Keratinocyte (primary cell): ENCODE data around the gene SEPTIN1. TPM values are rescaled to one million over a fixed set of nuclear protein-coding genes. Genes with fewer than 3 reads are reported as not detected.

ENCODE experiments used
- DNase-seq: peaks from one replicate; pipeline ENCODE4 v3.0.0-alpha.2; 2011; ENCODE audit warnings: low read depth, missing footprints, low spot score
- FAIRE-seq: peaks from 2 replicates; lab custom pipeline; 2011; peaks lifted over from hg19 to GRCh38; lab: Jason Lieb, UNC
- H2AFZ ChIP-seq: 2 replicates; pipeline ENCODE4 v1.6.0; 2012; ENCODE audit warnings: low read length, control low read depth, inconsistent platforms; ENCODE audit not compliant: control insufficient read depth
- H3K27ac ChIP-seq: 2 replicates; pipeline ENCODE4 v1.5.1; 2011; ENCODE audit warnings: low read length; ENCODE audit not compliant: control insufficient read depth, insufficient read depth
- H3K27me3 ChIP-seq: 3 replicates; pipeline ENCODE4 v1.6.0; 2011; ENCODE audit warnings: low read length; ENCODE audit not compliant: control insufficient read depth, insufficient read depth; ENCODE audit errors: extremely low read depth
- H3K36me3 ChIP-seq, 2 experiments: 2 replicates in 1 of 2; 3 replicates in 1 of 2; pipeline ENCODE4 v1.5.1; 2011; ENCODE audit warnings: low read length in 2 of 2, mild to moderate bottlenecking in 1 of 2; ENCODE audit not compliant: control insufficient read depth in 2 of 2, insufficient read depth in 2 of 2; ENCODE audit errors: extremely low read depth in 1 of 2
- H3K4me1 ChIP-seq: 3 replicates; pipeline ENCODE4 v1.5.1; 2011; ENCODE audit warnings: low read length; ENCODE audit not compliant: control insufficient read depth, insufficient read depth; ENCODE audit errors: extremely low read depth
- H3K4me2 ChIP-seq: 3 replicates; pipeline ENCODE4 v1.6.0; 2011; ENCODE audit warnings: low read depth, low read length; ENCODE audit not compliant: control insufficient read depth, insufficient read depth; ENCODE audit errors: extremely low read depth
- H3K4me3 ChIP-seq, 3 experiments: fragments of 200-600 bp in 1 of 3; sonication (generic) in 1 of 3; 2 replicates in 2 of 3; 3 replicates in 1 of 3; pipeline ENCODE4 v1.5.1; 2011 to 2016; ENCODE audit warnings: low read length in 3 of 3, mild to moderate bottlenecking in 3 of 3, control low read depth in 2 of 3, inconsistent platforms in 1 of 3, low read depth in 1 of 3, mixed read lengths in 1 of 3, mixed run types in 1 of 3, moderate library complexity in 1 of 3; ENCODE audit not compliant: control insufficient read depth in 2 of 3, insufficient read depth in 2 of 3; ENCODE audit errors: extremely low read depth in 1 of 3
- H3K79me2 ChIP-seq: 2 replicates; pipeline ENCODE4 v1.6.0; 2012; ENCODE audit warnings: low read length; ENCODE audit not compliant: control insufficient read depth, insufficient read depth
- H3K9ac ChIP-seq: 3 replicates; pipeline ENCODE4 v1.6.0; 2011; ENCODE audit warnings: low read length; ENCODE audit not compliant: control insufficient read depth, insufficient read depth; ENCODE audit errors: extremely low read depth
- H3K9me1 ChIP-seq: 3 replicates; pipeline ENCODE4 v1.6.0; 2011; ENCODE audit warnings: low read length; ENCODE audit not compliant: control insufficient read depth, insufficient read depth; ENCODE audit errors: extremely low read depth
- H3K9me3 ChIP-seq: 2 replicates; pipeline ENCODE4 v1.5.1; 2012; ENCODE audit warnings: low read depth, low read length; ENCODE audit not compliant: control insufficient read depth
- H4K20me1 ChIP-seq: 3 replicates; pipeline ENCODE4 v1.6.0; 2011; ENCODE audit warnings: low read length; ENCODE audit not compliant: control insufficient read depth, insufficient read depth; ENCODE audit errors: extremely low read depth
- EZH2 ChIP-seq: IDR thresholded peaks from one replicate; pipeline ENCODE4 v1.6.1; 2012; ENCODE audit warnings: inconsistent platforms, mild to moderate bottlenecking, low read length, moderate library complexity
- dilution Hi-C: fragments of 300-500 bp; cut with MboI; formaldehyde crosslinking; loops from one replicate; pipeline ENCODE4 v1.7.0; 2020; ENCODE audit warnings: low sequenced_read_pairs; ENCODE audit not compliant: extremely low pct_ligation_motif_present
- polyA plus RNA-seq, 5 experiments: library from polyadenylated mRNA; depleted of rRNA in 3 of 5; stranded (reverse) in 3 of 5; stranded (forward) in 1 of 5; unstranded in 1 of 5; fragments of >200 nt; gene quantifications; 1 replicate in 1 of 5; 2 replicates in 3 of 5; 3 replicates in 1 of 5; pipeline versions ENCODE4 v1.2.1 to v1.2.3, GENCODE V29; 2011 to 2012; ENCODE audit warnings: missing spikeins in 2 of 5, low read depth in 1 of 5, low replicate concordance in 1 of 5
- TF ChIP-seq, protein P1 (sequence below), 3 experiments: IDR thresholded peaks in 1 of 3; conservative IDR thresholded peaks in 1 of 3; optimal IDR thresholded peaks in 1 of 3; 2 replicates in 2 of 3; 3 replicates in 1 of 3; pipeline versions ENCODE3 to v1.5.1; 2011; ENCODE audit warnings: low read length in 3 of 3, mild to moderate bottlenecking in 3 of 3, moderate library complexity in 2 of 3, control low read depth in 1 of 3, inconsistent platforms in 1 of 3; ENCODE audit not compliant: insufficient read depth in 2 of 3; ENCODE audit errors: extremely low read depth in 1 of 3

The SEPTIN1 gene
- polyA plus RNA-seq, 1 donor (not counting 4 experiments of a cell fraction or from before 2014, with no cell fraction given): not detected

DNA sequence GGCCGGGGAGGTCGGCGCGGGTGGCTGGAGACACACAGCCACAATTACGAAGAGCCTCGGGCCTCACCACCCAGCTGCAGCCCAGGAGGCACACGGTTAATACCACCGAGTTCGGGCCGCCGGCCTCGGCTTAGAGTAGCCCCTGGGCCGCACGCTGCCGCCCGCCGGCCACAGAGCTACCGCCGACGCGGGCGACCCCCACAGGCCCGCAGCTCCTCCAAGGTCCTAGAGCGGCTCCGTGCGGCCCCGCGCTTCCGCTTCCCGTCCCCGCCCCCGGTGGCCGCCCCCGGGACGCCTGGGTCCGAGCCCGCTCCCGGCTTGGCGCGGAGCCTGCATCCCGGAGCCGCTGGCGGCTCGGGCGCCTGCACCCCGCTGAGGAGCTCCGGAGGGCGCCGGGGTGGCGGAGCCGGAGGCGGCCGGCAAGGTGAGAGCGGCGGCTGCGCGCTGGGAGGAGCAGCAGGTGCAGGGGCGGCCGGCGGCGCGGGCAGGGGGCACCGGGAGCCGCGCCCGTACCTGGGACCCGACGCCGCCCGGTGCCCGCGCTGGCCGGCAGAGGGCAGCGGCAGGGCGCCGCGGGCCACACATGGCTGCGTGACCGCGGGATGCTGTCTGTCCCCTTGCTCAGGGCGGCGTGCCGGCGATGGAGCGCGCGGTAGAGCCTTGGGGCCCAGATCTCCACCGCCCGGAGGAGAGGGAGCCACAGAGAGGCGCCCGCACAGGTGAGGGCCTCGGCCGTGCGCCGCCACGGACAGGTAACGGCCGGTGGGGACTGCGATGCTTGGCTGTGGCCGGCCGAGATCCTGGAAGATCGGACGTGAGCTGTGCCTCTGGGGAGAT is 13.0 kb upstream of the SEPTIN1 start, which contains the start of gene ZNF48:
TSS of gene ZNF48 (plus strand) at position 266 of the 837 bp plus-strand sequence. CDS start at position 641, 375 bp downstream.
- dilution Hi-C loops: no loop called here
- FAIRE-seq (no peak), DNase-seq (no peak)
- peaks cover 12% of the 10 kb centered on the region for H3K4me1 ChIP-seq
- peaks cover 4% of the 10 kb centered on the region for H3K79me2 ChIP-seq
- H3K9ac ChIP-seq: peak within 1 kb of the TSS; percentile 67
- peak within 1 kb of the TSS; percentile 74 to 84 (median 78) for H3K4me3 ChIP-seq
- H3K27ac ChIP-seq: peak within 1 kb of the TSS; percentile 17
- H3K36me3 ChIP-seq: peaks cover 0 to 3% of the 10 kb centered on the region in 2 experiments
- H3K4me2 ChIP-seq: peak within 1 kb of the TSS; percentile 84
- H2AFZ ChIP-seq: peak within 1 kb of the TSS; percentile 71
- no peaks in the 10 kb centered on the region for H3K9me1 ChIP-seq
- TF ChIP-seq, protein P1, sequence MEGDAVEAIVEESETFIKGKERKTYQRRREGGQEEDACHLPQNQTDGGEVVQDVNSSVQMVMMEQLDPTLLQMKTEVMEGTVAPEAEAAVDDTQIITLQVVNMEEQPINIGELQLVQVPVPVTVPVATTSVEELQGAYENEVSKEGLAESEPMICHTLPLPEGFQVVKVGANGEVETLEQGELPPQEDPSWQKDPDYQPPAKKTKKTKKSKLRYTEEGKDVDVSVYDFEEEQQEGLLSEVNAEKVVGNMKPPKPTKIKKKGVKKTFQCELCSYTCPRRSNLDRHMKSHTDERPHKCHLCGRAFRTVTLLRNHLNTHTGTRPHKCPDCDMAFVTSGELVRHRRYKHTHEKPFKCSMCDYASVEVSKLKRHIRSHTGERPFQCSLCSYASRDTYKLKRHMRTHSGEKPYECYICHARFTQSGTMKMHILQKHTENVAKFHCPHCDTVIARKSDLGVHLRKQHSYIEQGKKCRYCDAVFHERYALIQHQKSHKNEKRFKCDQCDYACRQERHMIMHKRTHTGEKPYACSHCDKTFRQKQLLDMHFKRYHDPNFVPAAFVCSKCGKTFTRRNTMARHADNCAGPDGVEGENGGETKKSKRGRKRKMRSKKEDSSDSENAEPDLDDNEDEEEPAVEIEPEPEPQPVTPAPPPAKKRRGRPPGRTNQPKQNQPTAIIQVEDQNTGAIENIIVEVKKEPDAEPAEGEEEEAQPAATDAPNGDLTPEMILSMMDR (optimal IDR thresholded peaks at IDR 0.05 in 1 of 3, IDR thresholded peaks at IDR 0.05 in 1 of 3, conservative IDR thresholded peaks at IDR 0.05 in 1 of 3; ENCODE audit: extremely low read depth in 1 of 3, insufficient read depth in 2 of 3, low read length in 3 of 3): peak in 2 of 3 experiments; percentile 19 to 62
- no peak for TF ChIP-seq EZH2
- H3K27me3 ChIP-seq: no peaks in the 10 kb centered on the region
- H3K9me3 ChIP-seq: no peaks in the 10 kb centered on the region
- no peaks in the 10 kb centered on the region for H4K20me1 ChIP-seq

DNA sequence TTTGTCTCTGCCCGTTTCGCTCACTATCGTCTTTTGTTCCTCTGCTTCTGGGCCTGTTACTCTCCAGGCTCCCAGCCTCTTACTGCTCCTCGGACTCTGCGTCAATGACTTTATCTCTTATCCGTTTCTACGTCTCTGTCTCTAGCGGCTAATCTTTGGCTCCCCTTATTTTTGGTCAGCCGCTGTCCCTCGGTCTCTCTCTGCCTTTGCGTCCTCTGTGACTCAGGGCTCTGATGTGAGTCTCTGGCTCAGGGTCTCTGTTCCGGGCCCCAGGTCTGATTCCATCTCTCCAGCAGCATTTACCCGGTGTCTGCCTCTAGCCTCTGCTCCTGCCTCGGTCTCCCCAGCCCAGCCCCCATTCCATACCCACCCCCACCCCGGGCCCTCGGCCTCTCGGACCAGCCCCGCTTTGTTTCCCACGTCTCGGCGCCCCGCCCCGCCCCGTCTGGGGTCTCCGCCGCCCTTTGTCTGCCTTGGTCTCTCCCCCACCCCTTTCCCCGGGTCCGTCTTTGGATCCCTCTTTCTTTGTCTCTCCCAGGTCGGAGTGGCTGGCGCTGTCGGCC is 12.3 kb upstream of the SEPTIN1 start:
- H4K20me1 ChIP-seq: no peaks in the 10 kb centered on the region
- no peak for TF ChIP-seq EZH2
- TF ChIP-seq, protein P1 (optimal IDR thresholded peaks at IDR 0.05 in 1 of 3, IDR thresholded peaks at IDR 0.05 in 1 of 3, conservative IDR thresholded peaks at IDR 0.05 in 1 of 3; ENCODE audit: extremely low read depth in 1 of 3, insufficient read depth in 2 of 3, low read length in 3 of 3): no peak
- peak overlapping the region; percentile 84 for H3K4me2 ChIP-seq
- H3K9ac ChIP-seq: peak overlapping the region; percentile 67
- H3K9me1 ChIP-seq: no peaks in the 10 kb centered on the region
- peak overlapping the region; percentile 74 to 84 (median 78) for H3K4me3 ChIP-seq
- H3K4me1 ChIP-seq: peaks cover 5% of the 10 kb centered on the region
- H3K9me3 ChIP-seq: no peaks in the 10 kb centered on the region
- H3K79me2 ChIP-seq: peaks cover 4% of the 10 kb centered on the region
- dilution Hi-C loops: no loop called here
- FAIRE-seq (no peak), DNase-seq (no peak)
- H3K27ac ChIP-seq: no peak overlapping the region
- peak overlapping the region; percentile 71 for H2AFZ ChIP-seq
- H3K27me3 ChIP-seq: no peaks in the 10 kb centered on the region
- H3K36me3 ChIP-seq: peaks cover 0 to 3% of the 10 kb centered on the region in 2 experiments
